H1 (cell line): ENCODE results near the gene FHIT. TPM values are rescaled to one million over a fixed set of nuclear protein-coding genes. Genes with fewer than 3 reads are reported as not detected.

Source experiments
- ASH2L ChIP-seq: fragments of 200-600, 300-600 bp; sonication (generic); IDR thresholded peaks from one replicate; pipeline ENCODE4 v1.7.1; 2017; ENCODE audit warnings: low read length
- CBX8 ChIP-seq: fragments of 300-800, 300-1000 bp; sonication (generic); IDR thresholded peaks from 2 replicates; pipeline ENCODE4 v1.7.1; 2016; ENCODE audit warnings: low read depth, low read length, borderline replicate concordance
- CHD2 ChIP-seq: IDR thresholded peaks from 2 replicates; pipeline ENCODE4 v1.6.1; 2012; ENCODE audit warnings: low read length, improper control_type of control experiment
- GABPA ChIP-seq: IDR thresholded peaks from 2 replicates; pipeline ENCODE4 v1.6.1; 2011; ENCODE audit warnings: mild to moderate bottlenecking, low read length, moderate library complexity, borderline replicate concordance; ENCODE audit not compliant: insufficient read depth
- HDAC6 ChIP-seq: IDR thresholded peaks from one replicate; pipeline ENCODE4 v1.7.1; 2012; ENCODE audit warnings: low read depth, mild to moderate bottlenecking, inconsistent platforms, low read length, moderate library complexity
- KDM5A ChIP-seq: fragments of 200-600 bp; IDR thresholded peaks from 2 replicates; pipeline ENCODE4 v1.7.1; 2012; ENCODE audit warnings: mild to moderate bottlenecking, low read length, inconsistent platforms, mixed read lengths
- POLR2A ChIP-seq, 2 experiments: IDR thresholded peaks; 1 replicate in 1 of 2; 2 replicates in 1 of 2; pipeline ENCODE4 v1.6.1; 2011; ENCODE audit warnings: low read depth in 2 of 2, low read length in 2 of 2, mild to moderate bottlenecking in 2 of 2; ENCODE audit errors: control extremely low read depth in 1 of 2
- RBBP5 ChIP-seq: IDR thresholded peaks from 2 replicates; pipeline ENCODE4 v1.7.1; 2012; ENCODE audit warnings: low read depth, mild to moderate bottlenecking, inconsistent platforms, low read length, moderate library complexity, borderline replicate concordance
- SIN3A ChIP-seq, 2 experiments: IDR thresholded peaks in 1 of 2; conservative IDR thresholded peaks in 1 of 2; 2 replicates each; pipeline ENCODE4 v1.6.1; 2011 to 2012; ENCODE audit warnings: low read length in 2 of 2, improper control_type of control experiment in 1 of 2, low read depth in 1 of 2, mild to moderate bottlenecking in 1 of 2
- SP1 ChIP-seq: IDR thresholded peaks from 2 replicates; pipeline ENCODE4 v1.6.1; 2011; ENCODE audit warnings: low read depth, low read length
- SP2 ChIP-seq: IDR thresholded peaks from 2 replicates; pipeline ENCODE4 v1.6.1; 2012; ENCODE audit warnings: mild to moderate bottlenecking, low read length, inconsistent platforms
- SUZ12 ChIP-seq: fragments of 200-600 bp; sonication (generic); IDR thresholded peaks from 2 replicates; pipeline ENCODE4 v1.6.1; 2012; ENCODE audit warnings: mild to moderate bottlenecking, inconsistent platforms, low read length, moderate library complexity, mixed read lengths
- TAF1 ChIP-seq: IDR thresholded peaks from 2 replicates; pipeline ENCODE4 v1.6.1; 2011; ENCODE audit warnings: mild to moderate bottlenecking, low read depth, low read length
- TBP ChIP-seq: IDR thresholded peaks from 2 replicates; pipeline ENCODE4 v1.6.1; 2011; ENCODE audit warnings: low read depth, low read length, improper control_type of control experiment
- polyA plus RNA-seq, 7 experiments: library from polyadenylated mRNA; depleted of rRNA in 3 of 7; stranded (reverse) in 5 of 7; unstranded in 2 of 7; fragments of >200 nt in 5 of 7; fragments of 200-250 nt in 2 of 7; gene quantifications; 1 replicate in 5 of 7; 2 replicates in 1 of 7; 4 replicates in 1 of 7; pipeline versions ENCODE4 v1.2.1 to v1.2.3, GENCODE V29; 2011 to 2013; ENCODE audit warnings: missing spikeins in 2 of 7, mixed read lengths in 2 of 7
- total RNA-seq: library from RNA; stranded (reverse); fragmentation: NEBNext Ultra II Directional; extraction: Animal tissue kit (Norgen Biotek cat#: 25700); gene quantifications from 2 replicates; pipeline ENCODE4 v1.2.1, GENCODE V29; 2021
- TF ChIP-seq, protein P1 (sequence below), 3 experiments: IDR thresholded peaks; 1 replicate in 2 of 3; 2 replicates in 1 of 3; pipeline versions ENCODE4 v1.5.1 to v1.6.1; 2011; ENCODE audit warnings: low read length in 3 of 3, mild to moderate bottlenecking in 3 of 3, inconsistent platforms in 2 of 3, low read depth in 1 of 3, moderate library complexity in 1 of 3; ENCODE audit not compliant: insufficient read depth in 1 of 3; ENCODE audit errors: control extremely low read depth in 1 of 3
- TF ChIP-seq, protein P2 (sequence below): IDR thresholded peaks from 2 replicates; pipeline ENCODE4 v1.6.1; 2012; ENCODE audit warnings: inconsistent platforms

Gene FHIT
- total and polyA plus RNA-seq, 2 of the 8 experiments (the other 6 are each of a cell fraction or from before 2014, with no cell fraction given): 1.2 to 3.2 TPM

DNA sequence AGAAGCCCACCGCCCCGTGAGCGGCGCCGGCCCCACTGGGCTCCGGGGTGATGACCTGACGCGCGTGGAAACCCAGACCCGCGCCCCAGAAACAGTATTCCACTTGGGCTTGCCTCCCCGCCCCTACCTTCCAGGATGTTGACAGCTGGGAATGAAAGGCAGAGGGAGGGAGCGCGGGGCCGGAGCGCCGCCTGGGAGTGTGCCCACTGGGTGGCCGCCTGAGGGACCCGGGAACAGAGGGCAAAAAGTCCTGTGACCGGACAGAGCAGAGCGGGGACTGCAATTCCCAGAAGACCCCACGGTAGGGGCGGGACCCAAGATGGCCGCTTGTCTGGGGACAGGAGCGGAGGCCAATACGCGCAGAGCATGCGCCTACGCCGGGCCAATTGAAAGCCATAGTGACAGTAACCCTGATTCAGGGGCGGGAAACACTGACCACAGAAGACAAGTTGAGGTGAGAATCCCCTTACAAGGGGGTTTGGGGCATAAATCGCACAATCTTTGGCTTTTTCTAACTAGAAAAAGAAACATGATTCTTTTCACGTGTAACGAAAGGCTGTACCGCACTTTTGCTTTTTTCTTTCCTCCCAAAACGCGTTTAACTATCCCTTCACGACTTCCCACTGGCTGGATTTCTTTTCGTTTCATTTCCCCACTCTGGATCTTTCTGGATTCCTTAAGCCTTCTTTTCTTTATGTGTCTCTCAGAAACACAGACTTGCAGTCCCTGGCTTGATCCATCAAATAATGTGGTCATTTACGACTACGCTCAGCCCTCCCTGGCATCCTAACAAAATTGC, at the start of gene FHIT (continued):
- peak; percentile 48 for TF ChIP-seq ASH2L
- TF ChIP-seq, protein P1, sequence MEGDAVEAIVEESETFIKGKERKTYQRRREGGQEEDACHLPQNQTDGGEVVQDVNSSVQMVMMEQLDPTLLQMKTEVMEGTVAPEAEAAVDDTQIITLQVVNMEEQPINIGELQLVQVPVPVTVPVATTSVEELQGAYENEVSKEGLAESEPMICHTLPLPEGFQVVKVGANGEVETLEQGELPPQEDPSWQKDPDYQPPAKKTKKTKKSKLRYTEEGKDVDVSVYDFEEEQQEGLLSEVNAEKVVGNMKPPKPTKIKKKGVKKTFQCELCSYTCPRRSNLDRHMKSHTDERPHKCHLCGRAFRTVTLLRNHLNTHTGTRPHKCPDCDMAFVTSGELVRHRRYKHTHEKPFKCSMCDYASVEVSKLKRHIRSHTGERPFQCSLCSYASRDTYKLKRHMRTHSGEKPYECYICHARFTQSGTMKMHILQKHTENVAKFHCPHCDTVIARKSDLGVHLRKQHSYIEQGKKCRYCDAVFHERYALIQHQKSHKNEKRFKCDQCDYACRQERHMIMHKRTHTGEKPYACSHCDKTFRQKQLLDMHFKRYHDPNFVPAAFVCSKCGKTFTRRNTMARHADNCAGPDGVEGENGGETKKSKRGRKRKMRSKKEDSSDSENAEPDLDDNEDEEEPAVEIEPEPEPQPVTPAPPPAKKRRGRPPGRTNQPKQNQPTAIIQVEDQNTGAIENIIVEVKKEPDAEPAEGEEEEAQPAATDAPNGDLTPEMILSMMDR (IDR thresholded peaks at IDR 0.05; ENCODE audit: control extremely low read depth in 1 of 3, insufficient read depth in 1 of 3, low read depth in 1 of 3, low read length in 3 of 3): peak in 1 of 3 experiments; percentile 3; a peak in 1 of 4 replicates
- no peak for TF ChIP-seq HDAC6
- TF ChIP-seq TBP: 0 out of 2 replicates have a peak, but pooled peaks have one; percentile 23
- peak in 1 of 2 experiments; percentile 74; a peak in 2 of 3 replicates for TF ChIP-seq POLR2A (IDR thresholded peaks at IDR 0.05; ENCODE audit: control extremely low read depth in 1 of 2, low read depth in 2 of 2, low read length in 2 of 2)
- TF ChIP-seq SP2: peak; percentile 75
- peak; percentile 92 for TF ChIP-seq CHD2
- TF ChIP-seq, protein P2, sequence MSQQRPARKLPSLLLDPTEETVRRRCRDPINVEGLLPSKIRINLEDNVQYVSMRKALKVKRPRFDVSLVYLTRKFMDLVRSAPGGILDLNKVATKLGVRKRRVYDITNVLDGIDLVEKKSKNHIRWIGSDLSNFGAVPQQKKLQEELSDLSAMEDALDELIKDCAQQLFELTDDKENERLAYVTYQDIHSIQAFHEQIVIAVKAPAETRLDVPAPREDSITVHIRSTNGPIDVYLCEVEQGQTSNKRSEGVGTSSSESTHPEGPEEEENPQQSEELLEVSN: peak; percentile 84
- TF ChIP-seq SP1: peak; percentile 98
- no peak for TF ChIP-seq GABPA
- TF ChIP-seq KDM5A: no peak
- no peak for TF ChIP-seq SUZ12
- peak; percentile 68; the same call in 1 of the 2 replicates for TF ChIP-seq TAF1
- 0 out of 4 replicates have a peak, but pooled peaks of 1 of the 2 experiments have one; percentile 52 for TF ChIP-seq SIN3A (conservative IDR thresholded peaks at IDR 0.05 in 1 of 2, IDR thresholded peaks at IDR 0.05 in 1 of 2; ENCODE audit: low read depth in 1 of 2, low read length in 2 of 2)
- 0 out of 2 replicates have a peak, but pooled peaks have one; percentile 27 for TF ChIP-seq RBBP5
- TF ChIP-seq CBX8: no peak
